IMR-90 (cell line): Measurements from ENCODE around the gene TNFRSF9. TPM values are rescaled to one million over a fixed set of nuclear protein-coding genes. Genes with fewer than 3 reads are reported as not detected.

Experiments
- ATAC-seq: fragments of 200-7000 bp; cut with Tn5 transposase; 2 replicates; pipeline ENCODE4 v1.9.1; 2020; ENCODE audit warnings: low read depth, mild to moderate bottlenecking, moderate library complexity
- BruUV-seq: library from RNA; stranded (reverse); fragments of 400-500 nt; replicated peaks from 2 replicates; lab custom pipeline; 2021; lab: Mats Ljungman, UMichigan
- CTCF ChIA-PET: fragments of 300-600 bp; formaldehyde crosslinking; extraction: SDS; loops from one replicate; lab custom pipeline; 2021; ENCODE audit warnings: antibody characterized with exemption; lab: Yijun Ruan, JAX
- POLR2A ChIA-PET: fragments of 300-600 bp; sonication (Branson Sonifier 250); formaldehyde crosslinking; loops from one replicate; lab custom pipeline; 2022; ENCODE audit warnings: antibody characterized with exemption; ENCODE audit not compliant: unreplicated experiment; lab: Charles Lee
- DNase-seq: peaks from one replicate; pipeline ENCODE4 v3.0.0; 2013
- H2AFZ ChIP-seq: replicated peaks from 2 replicates; pipeline ENCODE3; 2013; ENCODE audit warnings: low read length, mild to moderate bottlenecking; ENCODE audit not compliant: poor library complexity
- H2AK5ac ChIP-seq: 2 replicates; pipeline ENCODE4 v1.6.1; 2013; ENCODE audit warnings: low read depth, low read length, inconsistent platforms
- H2AK9ac ChIP-seq: replicated peaks from 2 replicates; pipeline ENCODE3; 2013; ENCODE audit warnings: mild to moderate bottlenecking, low read depth, low read length, moderate library complexity; ENCODE audit not compliant: poor library complexity
- H2BK120ac ChIP-seq: 2 replicates; pipeline ENCODE4 v1.6.1; 2013; ENCODE audit warnings: low read depth, low read length, inconsistent platforms
- H2BK15ac ChIP-seq: 3 replicates; pipeline ENCODE4 v1.6.1; 2013; ENCODE audit warnings: low read depth, low read length, inconsistent platforms
- H2BK20ac ChIP-seq: 2 replicates; pipeline ENCODE4 v1.6.1; 2013; ENCODE audit warnings: low read depth, mild to moderate bottlenecking, inconsistent platforms, low read length, moderate library complexity
- H2BK5ac ChIP-seq: 2 replicates; pipeline ENCODE4 v1.6.1; 2013; ENCODE audit warnings: mild to moderate bottlenecking, low read depth, low read length, inconsistent platforms; ENCODE audit not compliant: poor library complexity, severe bottlenecking
- H3K14ac ChIP-seq: replicated peaks from 2 replicates; pipeline ENCODE4 v1.6.1; 2013; ENCODE audit warnings: low read depth, low read length, inconsistent platforms
- H3K18ac ChIP-seq: 2 replicates; pipeline ENCODE4 v1.6.1; 2013; ENCODE audit warnings: low read depth, low read length, control low read depth
- H3K23ac ChIP-seq: 2 replicates; pipeline ENCODE4 v1.6.1; 2013; ENCODE audit warnings: low read depth, low read length, inconsistent platforms
- H3K27ac ChIP-seq: 2 replicates; pipeline ENCODE4 v1.5.1; 2013; ENCODE audit warnings: mild to moderate bottlenecking, control low read depth, low read length; ENCODE audit not compliant: insufficient read depth
- H3K27me3 ChIP-seq: 2 replicates; pipeline ENCODE4 v1.6.1; 2013; ENCODE audit warnings: low read length; ENCODE audit not compliant: control insufficient read depth, insufficient read depth
- H3K36me3 ChIP-seq: 2 replicates; pipeline ENCODE4 v1.6.1; 2013; ENCODE audit warnings: low read length, mixed read lengths; ENCODE audit not compliant: control insufficient read depth, insufficient read depth
- H3K4ac ChIP-seq: 2 replicates; pipeline ENCODE4 v1.6.1; 2013; ENCODE audit warnings: low read depth, low read length, inconsistent platforms
- H3K4me1 ChIP-seq: 2 replicates; pipeline ENCODE4 v1.6.1; 2013; ENCODE audit warnings: low read length, mixed read lengths; ENCODE audit not compliant: control insufficient read depth, insufficient read depth
- H3K4me2 ChIP-seq: 2 replicates; pipeline ENCODE4 v1.6.1; 2013; ENCODE audit warnings: low read depth, mild to moderate bottlenecking, control low read depth, low read length, moderate library complexity
- H3K4me3 ChIP-seq: 2 replicates; pipeline ENCODE4 v1.5.1; 2013; ENCODE audit warnings: low read depth, mild to moderate bottlenecking, control low read depth, low read length, moderate library complexity; ENCODE audit not compliant: insufficient read depth
- H3K56ac ChIP-seq: 2 replicates; pipeline ENCODE4 v1.6.1; 2013; ENCODE audit warnings: low read length, inconsistent platforms; ENCODE audit not compliant: insufficient read depth; ENCODE audit errors: extremely low read depth
- H3K79me1 ChIP-seq, 2 experiments: 2 replicates each; pipeline ENCODE4 v1.6.1; 2013; ENCODE audit warnings: low read length in 2 of 2, inconsistent platforms in 1 of 2, low read depth in 1 of 2
- H3K9ac ChIP-seq: 2 replicates; pipeline ENCODE4 v1.6.1; 2013; ENCODE audit warnings: low read depth, low read length, control low read depth
- H3K9me1 ChIP-seq: 2 replicates; pipeline ENCODE4 v1.6.1; 2013; ENCODE audit warnings: low read length, inconsistent platforms; ENCODE audit not compliant: insufficient read depth
- H3K9me3 ChIP-seq: 2 replicates; pipeline ENCODE4 v1.6.1; 2013; ENCODE audit warnings: low read length; ENCODE audit not compliant: control insufficient read depth, insufficient read depth
- H4K20me1 ChIP-seq: 2 replicates; pipeline ENCODE4 v1.6.1; 2013; ENCODE audit warnings: low read length, inconsistent platforms; ENCODE audit not compliant: insufficient read depth
- H4K5ac ChIP-seq: 2 replicates; pipeline ENCODE4 v1.6.1; 2013; ENCODE audit warnings: mild to moderate bottlenecking, low read depth, low read length, control low read depth
- H4K8ac ChIP-seq, 2 experiments: 2 replicates each; pipeline ENCODE4 v1.6.1; 2013; ENCODE audit warnings: low read depth in 2 of 2, low read length in 2 of 2, control low read depth in 1 of 2, inconsistent platforms in 1 of 2
- H4K91ac ChIP-seq: 2 replicates; pipeline ENCODE4 v1.6.1; 2013; ENCODE audit warnings: low read depth, low read length, inconsistent platforms; ENCODE audit not compliant: insufficient read depth
- BHLHE40 ChIP-seq: fragments of 150-350 bp; IDR thresholded peaks from 2 replicates; pipeline ENCODE4 v1.6.1; 2016; ENCODE audit warnings: mild to moderate bottlenecking, low read depth, low read length
- CEBPB ChIP-seq: IDR thresholded peaks from 2 replicates; pipeline ENCODE4 v1.6.1; 2012; ENCODE audit warnings: low read depth, low read length, improper control_type of control experiment
- CHD1 ChIP-seq: IDR thresholded peaks from 2 replicates; pipeline ENCODE4 v1.6.1; 2012; ENCODE audit warnings: low read depth, low read length, improper control_type of control experiment
- CTCF ChIP-seq: conservative IDR thresholded peaks from 2 replicates; pipeline ENCODE4 v1.5.1; 2012; ENCODE audit warnings: mild to moderate bottlenecking, low read depth, low read length, improper control_type of control experiment
- ELK1 ChIP-seq: fragments of 150-350 bp; IDR thresholded peaks from 2 replicates; pipeline ENCODE4 v1.6.1; 2016; ENCODE audit warnings: low read depth, mild to moderate bottlenecking, low read length, moderate library complexity, borderline replicate concordance
- FOS ChIP-seq: fragments of 150-350 bp; IDR thresholded peaks from 2 replicates; pipeline ENCODE4 v1.6.1; 2016; ENCODE audit warnings: low read depth, low read length
- MAFK ChIP-seq: IDR thresholded peaks from 2 replicates; pipeline ENCODE4 v1.6.1; 2012; ENCODE audit warnings: low read depth, low read length, improper control_type of control experiment
- MAZ ChIP-seq: IDR thresholded peaks from 2 replicates; pipeline ENCODE4 v1.6.1; 2012; ENCODE audit warnings: low read depth, mild to moderate bottlenecking, low read length, improper control_type of control experiment, moderate library complexity, borderline replicate concordance
- MXI1 ChIP-seq: IDR thresholded peaks from 2 replicates; pipeline ENCODE4 v1.6.1; 2012; ENCODE audit warnings: low read depth, mild to moderate bottlenecking, low read length, moderate library complexity, borderline replicate concordance
- NFE2L2 ChIP-seq: fragments of 150-350 bp; IDR thresholded peaks from 2 replicates; pipeline ENCODE4 v1.6.1; 2016; ENCODE audit warnings: low read depth, mild to moderate bottlenecking, low read length
- POLR2A ChIP-seq: IDR thresholded peaks from 2 replicates; pipeline ENCODE4 v1.6.1; 2012; ENCODE audit warnings: mild to moderate bottlenecking, low read depth, low read length
- RAD21 ChIP-seq: IDR thresholded peaks from 2 replicates; pipeline ENCODE4 v1.6.1; 2012; ENCODE audit warnings: low read length, improper control_type of control experiment
- RCOR1 ChIP-seq: IDR thresholded peaks from 2 replicates; pipeline ENCODE4 v1.6.1; 2012; ENCODE audit warnings: mild to moderate bottlenecking, low read length, improper control_type of control experiment; ENCODE audit not compliant: insufficient replicate concordance
- RFX5 ChIP-seq: IDR thresholded peaks from 2 replicates; pipeline ENCODE4 v1.8.0; 2012; ENCODE audit warnings: low read depth, mild to moderate bottlenecking, low read length, moderate library complexity
- SMC3 ChIP-seq: fragments of 150-350 bp; IDR thresholded peaks from 2 replicates; pipeline ENCODE4 v1.6.1; 2016; ENCODE audit warnings: low read depth, mild to moderate bottlenecking, antibody characterized with exemption, low read length, moderate library complexity
- USF2 ChIP-seq: fragments of 150-350 bp; IDR thresholded peaks from 2 replicates; pipeline ENCODE4 v1.6.1; 2017; ENCODE audit warnings: mild to moderate bottlenecking, antibody characterized with exemption, low read length, low read depth
- WGBS, 2 experiments: methylation state at CpG; one replicate each; pipeline versions ENCODE4 v1.1.5 to v1.1.7; 2013; ENCODE audit warnings: missing lambda C conversion rate in 2 of 2; ENCODE audit not compliant: insufficient read length in 1 of 2; ENCODE audit errors: extremely low coverage in 2 of 2; 5-methylcytosine and 5-hydroxymethylcytosine counted together
- dilution Hi-C: fragments of 300-500 bp; cut with HindIII; formaldehyde crosslinking; loops from one replicate; pipeline ENCODE4 v1.14.3; 2018; ENCODE audit warnings: low sequenced_read_pairs; ENCODE audit not compliant: unreplicated experiment
- in situ Hi-C: fragments of 300-500 bp; cut with MboI; formaldehyde crosslinking; loops from 3 replicates; pipeline ENCODE4 v1.14.3; 2019; ENCODE audit warnings: low sequenced_read_pairs, inconsistent platforms, mixed read lengths
- intact Hi-C: fragments of 100-400 bp; cut with micrococcal nuclease; formaldehyde crosslinking; loops from 2 replicates; pipeline ENCODE4 v1.10.0; 2022
- polyA plus RNA-seq, 3 experiments: library from polyadenylated mRNA; depleted of rRNA; stranded (reverse); fragments of >200 nt; gene quantifications; 2 replicates each; pipeline ENCODE4 v1.2.3, GENCODE V29; 2012; ENCODE audit warnings: low replicate concordance in 1 of 3
- total RNA-seq: library from RNA; depleted of rRNA; stranded (reverse); fragments of >200 nt; gene quantifications from 2 replicates; pipeline ENCODE4 v1.2.3, GENCODE V29; 2012

The TNFRSF9 gene
- total and polyA plus RNA-seq, 2 of the 4 experiments (the other 2 are of a cell fraction), result 0.43 to 0.72 TPM

GRCh38 chr1:7921796-7922195 lies 18.8 kb downstream of the TNFRSF9 start:
- no TSS peak for BruUV-seq
- 0 out of 2 replicates have a peak overlapping the region, but pooled peaks have one; percentile 14 for H3K14ac ChIP-seq
- DNase-seq (peak; percentile 22), ATAC-seq (no peak)
- no peaks in the 10 kb centered on the region for H4K20me1 ChIP-seq
- no peak overlapping the region for H3K9ac ChIP-seq
- intact Hi-C loops (no loop called here), in situ Hi-C loops (no loop called here), dilution Hi-C loops (no loop called here)
- POLR2A ChIA-PET, result no interaction called here
- no peaks in the 10 kb centered on the region for H3K79me1 ChIP-seq
- H3K36me3 ChIP-seq, result no peaks in the 10 kb centered on the region
- no peaks in the 10 kb centered on the region for H3K9me1 ChIP-seq
- H3K4me2 ChIP-seq, result no peak overlapping the region
- no peak overlapping the region for H2BK15ac ChIP-seq
- H3K9me3 ChIP-seq, result no peaks in the 10 kb centered on the region
- H4K5ac ChIP-seq, result no peak overlapping the region
- H2BK20ac ChIP-seq, result no peak overlapping the region
- H4K91ac ChIP-seq, result no peak overlapping the region
- H4K8ac ChIP-seq, result no peak overlapping the region
- WGBS, 2 experiments, result no CpG with 5 or more reads among the region's 7 CpGs
- no peak overlapping the region for H2AFZ ChIP-seq
- H3K27ac ChIP-seq, result no peak overlapping the region
- no peaks in the 10 kb centered on the region; the same call in 1 of the 2 replicates for H3K4me1 ChIP-seq
- CTCF ChIA-PET, result no interaction called here
- H2AK9ac ChIP-seq, result no peak overlapping the region
- H3K18ac ChIP-seq, result no peak overlapping the region
- no peak overlapping the region for H3K23ac ChIP-seq
- no peak overlapping the region for H2BK5ac ChIP-seq
- no peak for TF ChIP-seq MAZ
- TF ChIP-seq MAFK, result no peak
- no peak for TF ChIP-seq MXI1
- TF ChIP-seq NFE2L2, result no peak
- TF ChIP-seq FOS, result no peak
- TF ChIP-seq RAD21, result no peak
- TF ChIP-seq BHLHE40, result no peak
- no peak for TF ChIP-seq ELK1
- TF ChIP-seq CTCF, result no peak
- TF ChIP-seq CEBPB, result no peak
- no peak for TF ChIP-seq CHD1
- TF ChIP-seq RFX5, result no peak
- no peak for TF ChIP-seq RCOR1
- TF ChIP-seq POLR2A, result no peak
- no peak for TF ChIP-seq USF2
- no peak for TF ChIP-seq SMC3
- no peak overlapping the region for H3K4me3 ChIP-seq
- H2AK5ac ChIP-seq, result no peak overlapping the region
- no peak overlapping the region for H3K56ac ChIP-seq
- no peak overlapping the region for H2BK120ac ChIP-seq
- no peak overlapping the region for H3K4ac ChIP-seq
- H3K27me3 ChIP-seq, result peaks cover 12% of the 10 kb centered on the region
